Lung (tissue), 12 donors: Measurements from ENCODE around the gene CST6. TPM values are rescaled to one million over a fixed set of nuclear protein-coding genes. Genes with fewer than 3 reads are reported as not detected.

ENCODE experiments used
- ATAC-seq: fragments of 200-7000 bp; cut with Tn5 transposase; one replicate; pipeline ENCODE4 v1.9.1; 2020; ENCODE audit warnings: moderate number of reproducible peaks; ENCODE audit not compliant: insufficient read depth, low FRiP score
- DNase-seq, 3 donors: peaks; one replicate each; pipeline ENCODE4 v3.0.0-alpha.2; 2013 to 2017
- H3K27ac ChIP-seq, 2 donors: one replicate each; pipeline ENCODE4 v1.5.1; 2013; ENCODE audit warnings: mild to moderate bottlenecking in 2 of 2, moderate library complexity in 2 of 2, control low read depth in 1 of 2, inconsistent platforms in 1 of 2, low read depth in 1 of 2, low read length in 1 of 2
- H3K27me3 ChIP-seq, 3 donors: one replicate each; pipeline ENCODE4 v1.5.1; 2013; ENCODE audit warnings: low read length in 2 of 3; ENCODE audit not compliant: control insufficient read depth in 3 of 3, insufficient read depth in 3 of 3
- H3K36me3 ChIP-seq, 4 donors: one replicate each; pipeline ENCODE4 v1.5.1; 2013; ENCODE audit warnings: low read length in 4 of 4, mild to moderate bottlenecking in 1 of 4, moderate library complexity in 1 of 4; ENCODE audit not compliant: control insufficient read depth in 4 of 4, insufficient read depth in 4 of 4
- H3K4me1 ChIP-seq, 5 donors: one replicate each; pipeline ENCODE4 v1.5.1; 2013; ENCODE audit warnings: low read length in 5 of 5, mild to moderate bottlenecking in 2 of 5, moderate library complexity in 1 of 5; ENCODE audit not compliant: control insufficient read depth in 5 of 5, insufficient read depth in 5 of 5
- H3K4me3 ChIP-seq: one replicate; pipeline ENCODE4 v1.5.1; 2013; ENCODE audit warnings: mild to moderate bottlenecking, control low read depth, moderate library complexity
- H3K9ac ChIP-seq, 2 donors: one replicate each; pipeline ENCODE4 v1.5.1; 2013; ENCODE audit warnings: low read length in 2 of 2, control low read depth in 1 of 2; ENCODE audit not compliant: insufficient read depth in 1 of 2
- H3K9me3 ChIP-seq, 4 donors: one replicate each; pipeline ENCODE4 v1.5.1; 2013; ENCODE audit warnings: low read length in 3 of 4, mild to moderate bottlenecking in 1 of 4, moderate library complexity in 1 of 4; ENCODE audit not compliant: control insufficient read depth in 4 of 4, insufficient read depth in 3 of 4
- CTCF ChIP-seq: IDR thresholded peaks from 2 replicates; pipeline ENCODE4 v1.5.1; 2012; ENCODE audit warnings: mild to moderate bottlenecking; ENCODE audit errors: control extremely low read depth, extremely low read depth
- WGBS, 2 donors: extraction: QIAGEN DNeasy Blood & Tissue Kit; methylation state at CpG; one replicate each; pipeline ENCODE4 v1.1.7; 2013; 5-methylcytosine and 5-hydroxymethylcytosine counted together
- polyA plus RNA-seq, 2 donors: library from polyadenylated mRNA; stranded (reverse); fragments of 200-250 nt; gene quantifications; one replicate each; pipeline ENCODE4 v1.2.1, GENCODE V29; 2013
- total RNA-seq, 2 donors: library from RNA; depleted of rRNA in 1 of 2; stranded (reverse); fragments of >200 nt in 1 of 2; gene quantifications; one replicate each; pipeline ENCODE4 v1.2.1, GENCODE V29; 2014 to 2021
- donor health status: control.
- donor health status: control.
- donor health status: Bipolar disorder and iron deficiency.
- donor health status: healthy.
- donor health status: DM: yes; HTN: yes; CAD: no.

The CST6 gene
- total and polyA plus RNA-seq, 4 donors: 7.1 to 38.8 (median 24.7) TPM

DNA sequence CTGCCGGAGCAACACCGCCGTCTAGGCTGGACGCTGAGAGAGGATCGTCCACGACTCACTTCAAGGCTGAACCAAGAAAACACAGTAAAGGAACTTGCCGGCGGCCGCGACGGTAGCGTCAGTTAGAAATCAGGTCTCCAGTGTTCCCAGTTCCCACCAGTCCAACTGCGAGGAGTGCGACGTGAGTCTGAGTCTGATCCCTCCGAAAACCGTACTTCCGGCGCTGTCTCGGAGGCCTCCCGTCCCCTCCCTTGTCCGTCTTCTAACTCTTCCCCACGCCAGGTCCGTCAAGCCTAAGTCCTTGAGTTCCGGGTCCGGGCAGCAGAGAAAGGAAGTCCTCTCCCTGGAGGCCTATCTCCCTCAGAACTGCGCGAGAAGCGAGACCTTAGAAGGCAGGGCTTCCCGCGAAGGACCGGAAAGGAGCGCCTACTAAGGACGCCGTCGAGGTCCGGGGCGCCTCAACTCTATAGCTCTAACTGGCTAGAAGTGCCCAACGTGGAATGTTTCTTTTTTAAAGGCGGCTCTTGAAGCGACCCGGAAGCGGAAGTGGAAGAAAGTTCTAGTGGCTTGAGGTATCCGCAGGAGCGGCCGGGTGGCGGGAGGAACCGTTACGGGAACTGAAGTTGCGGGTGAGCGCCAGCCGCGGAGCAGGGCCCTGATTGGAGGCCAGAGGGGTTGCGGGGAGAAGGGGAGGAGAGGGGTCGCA is 9.7 kb upstream of the CST6 start, which contains the start of the genes BANF1 and EIF1AD:
Gene BANF1, plus strand, starts transcription at position 562 of the 706 bp plus-strand sequence. CDS start 748 bp downstream, outside the sequence.
Gene EIF1AD, minus strand, starts transcription at position 216 of the 706 bp plus-strand sequence. CDS start 1,768 bp downstream, outside the sequence.
- Histone ChIP-seq H3K4me1 (peaks cover 0 to 13% (median 5%) of the 10 kb centered on the region in 5 donors), H3K4me3 (peak within 1 kb of the TSS; percentile 86), H3K36me3 (peaks cover 21 to 43% (median 40%) of the 10 kb centered on the region in 4 donors), H3K27me3 (no peaks in the 10 kb centered on the region), H3K9me3 (no peaks in the 10 kb centered on the region), H3K9ac (peak within 1 kb of the TSS; percentile 49 to 79), H3K27ac (peak within 1 kb of the TSS; percentile 93 to 95)
- DNase-seq (peak; percentile 95 to 99 (median 98)), ATAC-seq (peak; percentile 92)
- TF ChIP-seq CTCF: no peak
- WGBS, 2 donors: 1% methylated on average over 53 to 55 of the region's 55 CpGs

DNA sequence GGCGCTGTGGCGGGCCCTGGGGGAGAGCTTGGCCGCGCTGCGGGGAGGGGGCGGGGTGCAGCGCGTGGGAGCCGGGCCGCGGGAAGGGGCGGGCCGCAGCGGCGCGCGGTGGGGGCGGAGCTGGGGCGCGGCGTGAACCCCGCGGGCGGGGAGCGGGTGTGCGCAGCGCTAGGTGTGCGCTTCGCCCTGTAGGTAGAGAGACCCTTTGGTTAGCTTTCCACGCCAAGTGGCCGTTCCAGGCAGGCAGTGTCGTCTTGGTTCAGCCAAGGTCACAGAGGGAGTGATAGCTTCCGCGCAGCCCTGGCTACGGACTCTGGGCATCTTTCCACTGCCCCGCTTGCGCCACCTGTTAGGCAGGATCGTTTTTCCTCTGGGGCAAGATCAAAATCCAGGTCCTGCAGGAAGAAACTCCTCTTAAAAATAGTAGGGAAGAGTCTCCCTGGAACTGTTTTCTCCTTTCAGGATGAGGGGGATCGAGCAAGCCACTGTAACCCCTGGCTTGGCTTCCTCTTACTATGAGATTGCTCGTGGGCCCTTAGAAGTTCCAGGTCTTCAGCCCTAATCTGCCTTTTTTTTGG is 9.1 kb upstream of the CST6 start:
- 0 to 1% methylated on average over 16 to 40 of the region's 40 CpGs for WGBS, 2 donors
- TF ChIP-seq CTCF: no peak
- Histone ChIP-seq H3K27ac (peak overlapping the region; percentile 93 to 95), H3K4me1 (peaks cover 0 to 13% (median 5%) of the 10 kb centered on the region in 5 donors), H3K4me3 (peak overlapping the region; percentile 64), H3K27me3 (no peaks in the 10 kb centered on the region), H3K9me3 (no peaks in the 10 kb centered on the region), H3K9ac (peak overlapping the region in 1 of 2 donors; percentile 79), H3K36me3 (peaks cover 16 to 36% (median 35%) of the 10 kb centered on the region in 4 donors)
- peak; percentile 42 to 67 (median 47) for DNase-seq
- ATAC-seq: peak; percentile 86

- ATAC-seq: no peak
- no peak for TF ChIP-seq CTCF
- 68 to 82% methylated on average over 6 of the region's 6 CpGs for WGBS, 2 donors
- peak overlapping the region; percentile 15 for H3K4me3 ChIP-seq
- DNase-seq: no peak
- peaks cover 0 to 13% (median 5%) of the 10 kb centered on the region in 5 donors for H3K4me1 ChIP-seq
- peak overlapping the region in 1 of 2 donors; percentile 93 for H3K27ac ChIP-seq
- H3K9me3 ChIP-seq: no peaks in the 10 kb centered on the region
- H3K9ac ChIP-seq: no peak overlapping the region
- no peaks in the 10 kb centered on the region for H3K27me3 ChIP-seq
- peaks cover 11 to 36% (median 31%) of the 10 kb centered on the region in 4 donors for H3K36me3 ChIP-seq
These were observed 8.5 kb upstream of the CST6 start for GRCh38 chr11:66003291-66003690.
